Measurements from ENCODE around the gene MXD4.
"Not testable (repeated sequence)": the region's sequence is repeated elsewhere in the genome, so short reads cannot be mapped to it uniquely, and the experiment has no call there.

The MXD4 gene

DNA sequence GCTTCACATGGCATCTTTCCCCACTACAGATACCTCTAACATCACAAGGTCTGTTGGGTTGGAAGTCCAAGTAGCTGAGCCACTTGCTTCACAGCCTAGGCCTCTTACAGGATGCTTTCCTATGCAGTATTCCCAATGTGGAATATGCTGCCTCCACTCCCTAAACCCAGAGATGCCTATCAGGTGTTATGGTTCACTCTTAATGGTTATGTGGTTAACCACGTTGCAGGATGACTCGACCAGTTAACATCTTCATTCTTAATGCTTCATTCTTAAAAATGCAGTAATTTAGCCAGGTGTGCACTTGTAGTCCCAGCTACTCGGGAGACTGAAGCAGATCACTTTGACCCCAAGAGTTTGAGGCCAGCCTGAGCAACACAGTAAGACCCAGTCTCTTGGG is 44.2 kb downstream of the MXD4 start:
- DNase-seq: no peak

GRCh38 chr4:2212831-2213230 is 49.1 kb downstream of the MXD4 start:
- DNase-seq: no peak

GRCh38 chr4:2202789-2203188 is 59.1 kb downstream of the MXD4 start:
- not testable (repeated sequence) for DNase-seq
